Right lobe of liver (tissue), 4 donors: ENCODE data around the gene LRPAP1.

ENCODE experiments used
- CTCF ChIP-seq, 4 donors: fragments of 200-600 bp in 3 of 4; fragments of 450-650 bp in 1 of 4; IDR thresholded peaks; one replicate each; pipeline versions ENCODE4 v1.5.1 to v1.8.0; 2016 to 2022; ENCODE audit warnings: antibody characterized with exemption in 4 of 4, mild to moderate bottlenecking in 2 of 4
- POLR2A ChIP-seq: fragments of 450-650 bp; IDR thresholded peaks from one replicate; pipeline ENCODE4 v1.6.1; 2017; ENCODE audit warnings: antibody characterized with exemption, mild to moderate bottlenecking
- donor health status: DM: no; HTN: no; CAD: no.
- donor health status: DM: no; HTN: no; CAD: no.
- donor health status: DM: no; HTN: yes; CAD: no.

GRCh38 chr4:3487861-3488260, 44.4 kb downstream of the LRPAP1 start:
- no peak for TF ChIP-seq CTCF (IDR thresholded peaks at IDR 0.05)
- TF ChIP-seq POLR2A: no peak
